ENCODE data around the gene ICAM5.

- TF ChIP-seq EZH2 (IDR thresholded peaks at IDR 0.05) (no peak), FOXP2 (optimal IDR thresholded peaks at IDR 0.05; ENCODE audit: control extremely low read depth, extremely low read length, insufficient read depth) (peak; percentile 51), POLR2AphosphoS5 (IDR thresholded peaks at IDR 0.05; ENCODE audit: borderline replicate concordance, low read depth, low read length) (peak; percentile 74)
These were observed 2.7 kb upstream of the ICAM5 start, which contains the start of gene ICAM4 for GRCh38 chr19:10286803-10287737.

Measured in SK-N-MC (cell line).